Measurements from ENCODE around the gene MOAP1.
"Not testable (repeated sequence)": the region's sequence is repeated elsewhere in the genome, so short reads cannot be mapped to it uniquely, and the experiment has no call there.

MOAP1 gene

DNA sequence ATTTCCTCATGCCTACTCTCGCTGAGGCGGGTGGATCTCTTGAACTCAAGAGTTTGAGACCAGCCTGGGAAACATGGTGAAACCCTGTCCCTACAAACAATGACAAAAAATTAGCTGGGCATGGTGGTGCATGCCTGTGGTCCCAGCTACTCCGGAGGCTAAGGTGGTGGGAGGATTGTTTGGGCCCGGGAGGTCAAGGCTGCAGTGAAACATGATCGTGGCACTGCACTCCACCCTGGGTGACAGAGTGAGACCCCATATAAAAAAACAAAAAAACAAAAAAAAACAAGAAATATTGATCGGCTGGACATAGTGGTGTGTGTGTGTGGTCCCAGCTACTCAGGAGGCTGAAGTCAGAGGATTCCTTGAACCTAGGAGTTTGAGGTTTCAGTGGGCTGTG, 9.2 kb downstream of the MOAP1 start:
- H2AFZ ChIP-seq (ENCODE audit: low read depth, low read length): no peak overlapping the region
- ATAC-seq (ENCODE audit: insufficient read depth, low read depth) (no peak), DNase-seq (no peak)
- H3K4me3 ChIP-seq (ENCODE audit: low read depth in 1 of 2, low read length in 2 of 2): no peak overlapping the region
- no peak overlapping the region for H3K4me2 ChIP-seq (ENCODE audit: insufficient read depth, low read length)
- H3K27ac ChIP-seq (ENCODE audit: low read length): no peak overlapping the region
- no peaks in the 10 kb centered on the region for H3K36me3 ChIP-seq (ENCODE audit: insufficient read depth, low read length)
- H3K4me1 ChIP-seq (ENCODE audit: insufficient read depth, low read length): no peaks in the 10 kb centered on the region
- TF ChIP-seq EZH2 (IDR thresholded peaks at IDR 0.05; ENCODE audit: borderline replicate concordance, low read depth, low read length, severe bottlenecking): no peak
- TF ChIP-seq, protein P1, sequence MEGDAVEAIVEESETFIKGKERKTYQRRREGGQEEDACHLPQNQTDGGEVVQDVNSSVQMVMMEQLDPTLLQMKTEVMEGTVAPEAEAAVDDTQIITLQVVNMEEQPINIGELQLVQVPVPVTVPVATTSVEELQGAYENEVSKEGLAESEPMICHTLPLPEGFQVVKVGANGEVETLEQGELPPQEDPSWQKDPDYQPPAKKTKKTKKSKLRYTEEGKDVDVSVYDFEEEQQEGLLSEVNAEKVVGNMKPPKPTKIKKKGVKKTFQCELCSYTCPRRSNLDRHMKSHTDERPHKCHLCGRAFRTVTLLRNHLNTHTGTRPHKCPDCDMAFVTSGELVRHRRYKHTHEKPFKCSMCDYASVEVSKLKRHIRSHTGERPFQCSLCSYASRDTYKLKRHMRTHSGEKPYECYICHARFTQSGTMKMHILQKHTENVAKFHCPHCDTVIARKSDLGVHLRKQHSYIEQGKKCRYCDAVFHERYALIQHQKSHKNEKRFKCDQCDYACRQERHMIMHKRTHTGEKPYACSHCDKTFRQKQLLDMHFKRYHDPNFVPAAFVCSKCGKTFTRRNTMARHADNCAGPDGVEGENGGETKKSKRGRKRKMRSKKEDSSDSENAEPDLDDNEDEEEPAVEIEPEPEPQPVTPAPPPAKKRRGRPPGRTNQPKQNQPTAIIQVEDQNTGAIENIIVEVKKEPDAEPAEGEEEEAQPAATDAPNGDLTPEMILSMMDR (IDR thresholded peaks at IDR 0.05; ENCODE audit: borderline replicate concordance, extremely low read depth, low read length, poor library complexity, severe bottlenecking): no peak
- no peaks in the 10 kb centered on the region for H3K9me3 ChIP-seq (ENCODE audit: insufficient read depth, low read length, severe bottlenecking)
- no peak overlapping the region for H3K9ac ChIP-seq (ENCODE audit: low read depth, low read length)
- H3K27me3 ChIP-seq (ENCODE audit: insufficient read depth, low read length, poor library complexity): no peaks in the 10 kb centered on the region
- no peaks in the 10 kb centered on the region for H3K79me2 ChIP-seq (ENCODE audit: insufficient read depth, low read length)
- H4K20me1 ChIP-seq (ENCODE audit: insufficient read depth, low read length): no peaks in the 10 kb centered on the region

- not testable (repeated sequence) for H3K79me2 ChIP-seq (ENCODE audit: insufficient read depth, low read length); H3K4me1 ChIP-seq (ENCODE audit: insufficient read depth, low read length); H3K27ac ChIP-seq (ENCODE audit: low read length); H3K9ac ChIP-seq (ENCODE audit: low read depth, low read length); H2AFZ ChIP-seq (ENCODE audit: low read depth, low read length); H3K4me3 ChIP-seq (ENCODE audit: low read depth in 1 of 2, low read length in 2 of 2); DNase-seq; ATAC-seq (ENCODE audit: insufficient read depth, low read depth); H3K4me2 ChIP-seq (ENCODE audit: insufficient read depth, low read length); H3K27me3 ChIP-seq (ENCODE audit: insufficient read depth, low read length, poor library complexity); H4K20me1 ChIP-seq (ENCODE audit: insufficient read depth, low read length); H3K9me3 ChIP-seq (ENCODE audit: insufficient read depth, low read length, severe bottlenecking); H3K36me3 ChIP-seq (ENCODE audit: insufficient read depth, low read length)
These were observed 10.0 kb downstream of the MOAP1 start for GRCh38 chr14:93174731-93175130.

DNA sequence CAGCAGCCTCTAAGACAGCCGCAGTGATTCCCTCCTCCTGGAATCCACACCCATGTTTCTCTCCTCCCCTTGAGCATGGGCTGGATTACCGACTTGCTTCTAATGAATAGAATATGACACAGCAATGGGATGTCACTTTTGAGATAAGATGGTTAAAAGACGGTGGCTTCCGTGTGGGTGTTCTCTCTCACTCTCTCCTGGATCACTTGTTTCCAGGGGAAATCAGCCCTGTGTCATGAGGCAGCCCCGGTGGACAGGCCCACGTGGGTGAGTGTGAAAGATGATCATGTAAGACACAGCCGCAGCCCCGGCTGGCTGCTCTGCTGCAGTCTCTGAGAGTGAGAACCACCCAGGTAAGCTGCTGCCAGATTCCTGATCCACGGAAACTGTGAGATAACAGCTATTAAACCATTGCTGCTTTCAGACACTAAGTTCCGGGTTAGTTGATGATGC, 10.7 kb downstream of the MOAP1 start:
- TF ChIP-seq, protein P1 (IDR thresholded peaks at IDR 0.05; ENCODE audit: borderline replicate concordance, extremely low read depth, low read length, poor library complexity, severe bottlenecking): no peak
- no peak for TF ChIP-seq EZH2 (IDR thresholded peaks at IDR 0.05; ENCODE audit: borderline replicate concordance, low read depth, low read length, severe bottlenecking)
- Histone ChIP-seq H2AFZ (ENCODE audit: low read depth, low read length) (no peak overlapping the region), H3K4me2 (ENCODE audit: insufficient read depth, low read length) (no peak overlapping the region), H3K4me1 (ENCODE audit: insufficient read depth, low read length) (no peaks in the 10 kb centered on the region), H4K20me1 (ENCODE audit: insufficient read depth, low read length) (no peaks in the 10 kb centered on the region), H3K9me3 (ENCODE audit: insufficient read depth, low read length, severe bottlenecking) (no peaks in the 10 kb centered on the region), H3K9ac (ENCODE audit: low read depth, low read length) (no peak overlapping the region), H3K27me3 (ENCODE audit: insufficient read depth, low read length, poor library complexity) (no peaks in the 10 kb centered on the region), H3K79me2 (ENCODE audit: insufficient read depth, low read length) (no peaks in the 10 kb centered on the region), H3K36me3 (ENCODE audit: insufficient read depth, low read length) (no peaks in the 10 kb centered on the region), H3K4me3 (ENCODE audit: low read depth in 1 of 2, low read length in 2 of 2) (no peak overlapping the region), H3K27ac (ENCODE audit: low read length) (no peak overlapping the region)
- ATAC-seq (ENCODE audit: insufficient read depth, low read depth) (no peak), DNase-seq (no peak)

- no peaks in the 10 kb centered on the region for H3K4me1 ChIP-seq (ENCODE audit: insufficient read depth, low read length)
- H3K27me3 ChIP-seq (ENCODE audit: insufficient read depth, low read length, poor library complexity): no peaks in the 10 kb centered on the region
- no peaks in the 10 kb centered on the region for H3K36me3 ChIP-seq (ENCODE audit: insufficient read depth, low read length)
- no peak overlapping the region for H3K4me2 ChIP-seq (ENCODE audit: insufficient read depth, low read length)
- DNase-seq (no peak), ATAC-seq (ENCODE audit: insufficient read depth, low read depth) (no peak)
- no peak overlapping the region for H3K9ac ChIP-seq (ENCODE audit: low read depth, low read length)
- no peak overlapping the region for H3K4me3 ChIP-seq (ENCODE audit: low read depth in 1 of 2, low read length in 2 of 2)
- TF ChIP-seq EZH2 (IDR thresholded peaks at IDR 0.05; ENCODE audit: borderline replicate concordance, low read depth, low read length, severe bottlenecking): no peak
- TF ChIP-seq, protein P1 (IDR thresholded peaks at IDR 0.05; ENCODE audit: borderline replicate concordance, extremely low read depth, low read length, poor library complexity, severe bottlenecking): no peak
- no peak overlapping the region for H3K27ac ChIP-seq (ENCODE audit: low read length)
- no peaks in the 10 kb centered on the region for H3K9me3 ChIP-seq (ENCODE audit: insufficient read depth, low read length, severe bottlenecking)
- no peak overlapping the region for H2AFZ ChIP-seq (ENCODE audit: low read depth, low read length)
- H4K20me1 ChIP-seq (ENCODE audit: insufficient read depth, low read length): no peaks in the 10 kb centered on the region
- no peaks in the 10 kb centered on the region for H3K79me2 ChIP-seq (ENCODE audit: insufficient read depth, low read length)
These were observed 13.3 kb downstream of the MOAP1 start for GRCh38 chr14:93171376-93171775.

DNA sequence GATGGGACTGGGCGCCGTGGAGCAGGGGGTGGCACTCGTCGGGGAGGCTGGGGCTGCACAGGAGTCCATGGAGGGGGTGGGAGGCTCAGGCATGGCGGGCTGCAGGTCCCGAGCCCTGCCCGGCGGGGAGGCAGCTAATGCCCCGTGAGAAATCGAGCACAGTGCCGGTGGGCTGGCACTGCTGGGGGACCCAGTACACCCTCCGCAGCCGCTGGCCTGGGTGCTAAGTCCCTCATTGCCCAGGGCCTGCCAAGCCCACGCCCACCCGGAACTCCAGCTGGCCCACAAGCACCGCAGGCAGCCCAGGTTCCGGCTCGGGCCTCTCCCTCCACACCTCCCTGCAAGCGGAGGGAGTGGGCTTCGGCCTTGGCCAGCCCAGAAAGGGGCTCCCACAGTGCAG, 14.6 kb downstream of the MOAP1 start:
- not testable (repeated sequence) for H3K4me1 ChIP-seq (ENCODE audit: insufficient read depth, low read length); H3K79me2 ChIP-seq (ENCODE audit: insufficient read depth, low read length); H3K36me3 ChIP-seq (ENCODE audit: insufficient read depth, low read length); H3K9me3 ChIP-seq (ENCODE audit: insufficient read depth, low read length, severe bottlenecking); H4K20me1 ChIP-seq (ENCODE audit: insufficient read depth, low read length); H3K9ac ChIP-seq (ENCODE audit: low read depth, low read length); DNase-seq; H3K4me2 ChIP-seq (ENCODE audit: insufficient read depth, low read length); H3K4me3 ChIP-seq (ENCODE audit: low read depth in 1 of 2, low read length in 2 of 2); H3K27me3 ChIP-seq (ENCODE audit: insufficient read depth, low read length, poor library complexity); ATAC-seq (ENCODE audit: insufficient read depth, low read depth); H3K27ac ChIP-seq (ENCODE audit: low read length); H2AFZ ChIP-seq (ENCODE audit: low read depth, low read length)

DNA sequence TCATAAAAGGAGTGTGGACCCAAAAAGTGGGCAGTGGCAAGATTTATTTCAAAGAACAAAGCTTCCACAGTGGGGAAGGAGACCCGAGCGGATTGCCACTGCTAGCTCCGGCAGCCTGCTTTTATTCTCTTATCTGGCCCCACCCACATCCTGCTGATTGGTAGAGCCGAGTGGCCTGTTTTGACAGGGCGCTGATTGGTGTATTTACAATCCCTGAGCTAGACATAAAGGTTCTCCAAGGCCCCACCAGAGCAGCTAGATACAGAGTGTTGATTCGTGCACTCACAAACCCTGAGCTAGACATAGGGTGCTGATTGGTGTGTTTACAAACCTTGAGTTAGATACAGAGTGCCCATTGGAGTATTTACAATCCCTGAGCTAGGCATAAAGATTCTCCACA, 15.1 kb downstream of the MOAP1 start:
- H3K9ac ChIP-seq (ENCODE audit: low read depth, low read length); H3K27ac ChIP-seq (ENCODE audit: low read length); H3K79me2 ChIP-seq (ENCODE audit: insufficient read depth, low read length); H4K20me1 ChIP-seq (ENCODE audit: insufficient read depth, low read length); H3K4me1 ChIP-seq (ENCODE audit: insufficient read depth, low read length); H3K9me3 ChIP-seq (ENCODE audit: insufficient read depth, low read length, severe bottlenecking); H2AFZ ChIP-seq (ENCODE audit: low read depth, low read length); H3K4me2 ChIP-seq (ENCODE audit: insufficient read depth, low read length); H3K36me3 ChIP-seq (ENCODE audit: insufficient read depth, low read length); ATAC-seq (ENCODE audit: insufficient read depth, low read depth); H3K4me3 ChIP-seq (ENCODE audit: low read depth in 1 of 2, low read length in 2 of 2); DNase-seq; H3K27me3 ChIP-seq (ENCODE audit: insufficient read depth, low read length, poor library complexity): not testable (repeated sequence)

Measured in DND-41 (cell line).